Measurements from ENCODE around the gene SLC25A11.
A peak's percentile ranks its signal among the peaks of the same experiment; 100 is the strongest.
"Not testable (repeated sequence)": the region's sequence is repeated elsewhere in the genome, so short reads cannot be mapped to it uniquely, and the experiment has no call there.

SLC25A11 gene

DNA sequence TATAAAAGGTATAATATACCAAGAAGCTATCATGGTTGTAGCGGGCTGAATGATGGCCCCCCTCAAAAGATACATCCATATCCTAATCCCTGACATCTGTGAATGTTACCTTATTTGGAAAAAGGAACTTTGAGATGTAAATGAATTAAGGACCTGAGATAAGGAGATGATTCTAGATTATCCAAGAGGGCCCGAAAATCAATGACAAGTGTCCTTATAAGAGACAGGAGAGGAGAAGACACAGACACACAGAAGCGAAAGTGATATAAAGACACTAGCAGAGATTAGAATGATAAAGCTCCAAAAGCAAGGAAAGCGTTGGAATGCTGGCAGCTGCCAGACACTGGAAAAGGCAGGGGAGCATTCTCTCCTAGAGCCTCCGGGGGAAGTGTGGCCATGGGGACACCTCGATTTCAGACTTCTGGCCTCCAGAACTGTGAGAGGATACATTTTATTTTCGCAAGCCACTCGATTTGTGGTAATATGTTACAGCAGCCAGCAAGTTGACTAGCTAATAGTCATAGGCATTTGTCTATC is 20.3 kb downstream of the SLC25A11 start:
- no peak for DNase-seq (ENCODE audit: low spot score)

DNA sequence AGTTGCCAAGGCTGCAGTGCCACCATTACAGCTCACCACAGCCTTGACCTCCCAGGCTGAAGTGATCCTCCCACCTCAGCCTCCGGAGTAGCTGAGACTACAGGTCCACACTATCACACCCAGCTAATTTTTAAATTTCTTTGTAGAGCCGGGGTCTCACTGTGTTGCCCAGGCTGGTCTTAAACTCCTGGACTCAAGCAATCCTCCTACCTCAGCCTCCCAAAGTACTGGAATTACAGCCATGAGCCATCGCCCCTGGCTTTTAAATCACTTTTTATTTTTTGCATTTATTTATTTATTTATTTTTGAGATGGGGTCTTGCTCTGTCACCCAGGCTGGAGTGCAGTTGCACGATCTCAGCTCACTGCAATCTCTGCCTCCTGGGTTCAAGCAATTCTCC is 25.3 kb downstream of the SLC25A11 start:
- not testable (repeated sequence) for DNase-seq (ENCODE audit: low spot score)

DNA sequence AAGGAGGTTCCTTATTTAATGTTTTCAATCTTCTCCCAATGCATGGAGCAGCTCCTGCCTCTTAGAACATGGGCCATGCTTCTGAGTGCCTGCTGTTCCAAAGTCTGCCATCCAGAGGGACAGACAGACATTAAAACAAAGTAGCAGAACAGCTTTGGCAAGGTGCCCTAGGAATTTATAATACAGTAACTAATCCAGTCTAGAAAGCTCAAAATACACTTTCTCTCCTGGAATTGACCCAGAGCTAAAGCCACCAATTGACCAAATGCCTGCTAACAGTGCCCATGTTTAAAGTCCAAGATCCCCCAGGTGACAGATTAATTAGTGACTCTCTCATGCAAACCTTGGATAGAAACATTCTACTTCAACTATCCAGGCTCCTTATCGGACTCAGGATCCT is 25.9 kb downstream of the SLC25A11 start:
- DNase-seq (ENCODE audit: low spot score): no peak

DNA sequence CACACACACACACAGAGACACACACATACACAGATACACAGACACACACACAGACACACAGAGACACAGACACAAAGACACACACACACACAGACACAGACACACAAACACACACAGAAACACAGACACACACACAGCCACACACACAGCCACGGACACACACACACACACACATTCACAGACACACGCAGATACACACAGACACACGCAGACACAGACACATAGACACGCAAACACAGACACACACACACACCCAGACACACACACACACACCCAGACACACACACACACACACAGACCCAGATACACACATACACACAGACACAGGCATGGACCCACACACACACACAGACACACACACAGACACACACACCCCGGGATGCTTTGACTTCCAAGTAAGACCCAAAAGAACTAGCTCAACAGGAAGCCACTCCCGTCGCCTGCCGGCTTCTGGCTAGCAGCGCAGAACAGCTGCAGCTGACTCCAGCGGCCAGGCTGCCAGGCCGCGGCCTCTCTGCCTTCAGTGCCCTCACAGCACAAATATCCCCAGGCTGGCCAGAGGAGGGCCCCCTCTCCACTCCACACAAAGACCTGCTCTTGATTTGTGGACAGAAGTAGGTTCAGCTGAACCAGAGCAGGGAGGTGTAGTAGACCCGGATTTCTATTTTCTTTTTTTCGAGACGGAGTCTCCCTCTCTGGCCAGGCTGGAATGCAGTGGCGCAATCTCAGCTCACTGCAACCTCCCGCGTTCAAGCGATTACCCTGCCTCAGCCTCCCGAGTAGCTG is 30.9 kb downstream of the SLC25A11 start:
- peak; percentile 79 for DNase-seq (ENCODE audit: low spot score)

DNA sequence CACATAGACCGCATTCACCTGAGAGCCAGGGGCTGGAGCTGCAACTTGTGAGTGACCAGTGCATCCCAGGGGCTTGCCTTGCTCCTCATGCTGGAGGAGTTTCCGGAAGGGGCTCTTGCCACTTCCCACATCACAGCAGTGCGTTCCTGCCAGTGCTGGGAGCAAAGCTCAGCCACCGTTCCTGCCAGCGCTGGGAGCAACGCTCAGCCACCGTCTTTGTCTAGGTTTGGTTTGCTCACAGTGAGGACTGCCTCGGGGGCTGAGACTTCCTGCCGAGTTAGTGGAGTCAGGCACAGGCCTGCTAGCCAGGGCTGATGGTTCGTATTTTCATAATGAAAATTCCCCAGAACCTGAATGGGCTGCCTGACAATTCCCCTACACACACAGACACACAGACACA is 31.5 kb downstream of the SLC25A11 start:
- no peak for DNase-seq (ENCODE audit: low spot score)

DNA sequence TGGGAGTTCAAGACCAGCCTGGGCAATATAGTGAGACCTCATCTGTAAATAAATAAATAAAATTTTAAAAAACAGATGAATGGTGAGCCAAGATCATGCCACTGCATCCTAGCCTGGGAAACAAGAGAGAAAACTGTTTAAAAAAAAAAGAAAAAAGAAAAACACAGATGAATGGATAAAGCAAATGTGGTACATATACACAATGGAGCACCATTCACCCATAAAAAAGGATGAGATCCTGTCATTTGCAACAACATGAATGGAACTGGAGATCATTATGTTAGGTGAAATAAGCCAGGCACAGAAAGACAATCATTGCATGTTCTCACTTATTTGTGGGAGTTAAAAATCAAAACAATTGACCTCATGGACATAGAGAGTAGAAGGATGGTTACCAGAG is 33.2 kb downstream of the SLC25A11 start:
- not testable (repeated sequence) for DNase-seq (ENCODE audit: low spot score)

DNA sequence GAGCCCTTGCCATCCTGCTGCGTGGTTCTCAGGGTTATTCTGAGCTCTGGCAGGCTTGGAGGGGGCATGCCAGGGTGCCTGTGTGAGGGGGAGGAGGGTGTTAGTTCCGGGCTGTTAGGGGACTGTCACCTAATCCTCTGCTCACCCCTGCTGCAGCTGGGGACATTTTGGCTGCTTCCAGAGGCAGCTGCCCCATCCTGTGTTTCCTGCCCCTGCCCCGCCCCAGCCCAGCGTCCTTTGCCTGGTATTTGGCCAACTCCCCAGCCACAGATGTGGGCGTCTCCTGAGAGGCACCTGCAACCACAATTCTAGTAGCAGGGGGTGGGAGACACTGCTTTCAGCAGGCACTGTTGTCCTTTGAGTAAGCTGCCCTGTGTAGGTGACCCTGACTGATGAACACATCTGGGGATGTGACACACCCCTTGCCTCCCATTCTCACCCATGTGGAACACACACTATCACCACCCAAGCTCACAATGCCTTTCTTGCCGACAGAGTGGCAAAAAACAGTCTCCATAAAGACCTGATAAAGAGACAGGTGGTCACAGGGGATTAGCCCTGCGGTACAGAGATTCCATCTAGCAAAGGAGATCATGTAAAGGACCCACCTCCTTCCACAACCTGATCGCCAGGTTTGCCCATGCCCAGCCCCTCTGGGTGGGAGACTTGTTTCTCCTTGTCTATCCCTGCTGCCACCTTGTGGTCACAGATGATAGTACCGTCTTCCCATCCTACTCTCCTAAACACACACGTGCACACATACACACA is 36.6 kb downstream of the SLC25A11 start, which contains the start of gene CHRNE:
CHRNE (minus strand) TSS at position 48 of the 768 bp plus-strand sequence; CDS start at position 13, 35 bp downstream.
- DNase-seq (ENCODE audit: low spot score): peak; percentile 72

DNA sequence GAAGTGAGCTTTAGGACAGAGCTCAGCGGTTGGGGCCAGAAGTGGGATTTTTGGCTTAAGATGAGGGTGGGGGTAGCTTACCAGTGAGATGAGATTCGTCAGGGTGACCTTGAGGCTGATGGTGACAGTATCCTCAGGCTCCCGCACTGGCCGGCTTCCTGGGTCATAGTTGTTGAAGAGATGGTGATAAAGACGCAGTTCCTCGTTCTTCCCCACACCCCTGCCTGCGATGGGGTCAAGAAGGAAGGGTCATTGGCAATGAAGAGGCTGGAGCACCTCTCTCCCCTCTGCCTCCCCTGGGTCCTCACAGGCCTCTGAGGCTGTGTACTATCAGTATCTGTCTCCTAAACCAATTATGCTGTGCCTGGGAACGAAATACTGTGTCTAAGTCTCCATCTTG is 37.3 kb downstream of the SLC25A11 start:
- DNase-seq (ENCODE audit: low spot score): no peak

DNA sequence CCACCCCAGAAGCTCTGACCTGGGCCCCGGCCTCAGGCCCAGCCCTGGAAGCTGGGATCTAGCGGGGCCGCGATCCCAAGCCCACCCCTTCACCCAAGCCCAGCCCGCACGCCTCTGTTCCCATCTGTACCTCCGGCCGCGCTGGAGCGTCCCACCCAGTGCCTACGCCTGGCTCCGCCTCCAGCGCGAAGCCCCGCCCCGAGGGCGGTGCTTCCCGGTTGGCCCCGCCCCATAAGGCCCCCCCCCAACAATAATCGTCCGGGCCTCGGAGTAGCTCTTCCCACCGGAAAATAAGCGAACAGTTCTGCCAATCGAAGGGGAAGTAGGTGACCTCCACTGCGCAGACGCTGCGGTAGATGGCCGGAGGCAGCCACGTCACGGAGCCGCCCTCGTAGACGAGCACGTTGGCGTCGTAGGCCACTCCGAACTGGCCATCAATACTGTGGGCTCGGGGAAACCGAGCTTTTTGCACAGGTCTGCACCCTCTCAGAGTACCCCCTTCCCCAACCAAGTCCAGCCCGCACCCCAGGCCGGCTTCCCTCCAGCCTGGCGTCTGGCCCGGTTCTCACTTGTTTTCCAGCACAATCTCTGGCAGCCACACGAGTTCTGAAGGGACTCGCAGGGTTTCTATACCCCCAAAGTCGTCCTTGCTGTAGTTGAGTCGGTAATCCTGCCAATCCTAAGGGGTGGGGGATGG is 38.0 kb downstream of the SLC25A11 start:
- DNase-seq (ENCODE audit: low spot score): no peak

DNA sequence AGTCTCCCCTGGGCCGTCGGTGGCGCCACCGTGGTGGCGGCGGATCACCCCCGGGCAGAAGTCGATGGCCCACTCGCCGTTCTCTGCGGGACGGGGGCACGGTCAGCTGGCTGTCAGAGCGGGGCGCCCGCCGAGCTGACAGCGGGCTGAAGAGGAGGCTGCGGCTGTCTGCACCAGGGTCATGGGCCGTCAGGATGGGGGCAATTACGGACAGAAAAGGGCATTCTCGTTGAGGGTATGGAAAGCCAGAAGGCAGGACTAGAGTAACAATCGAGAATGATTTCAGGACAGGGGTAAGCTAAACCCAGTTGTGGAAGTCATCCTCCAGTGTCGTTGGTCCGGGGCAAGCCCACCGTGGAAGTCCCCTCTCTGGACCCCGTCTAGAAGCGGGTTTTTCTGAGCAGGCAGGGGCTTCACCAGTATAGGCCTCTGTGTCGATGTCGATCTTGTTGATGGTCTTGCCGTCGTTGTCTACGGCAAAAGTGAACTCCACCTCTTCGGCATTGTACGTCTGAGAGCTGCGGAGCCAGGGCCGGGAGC is 38.7 kb downstream of the SLC25A11 start:
- DNase-seq (ENCODE audit: low spot score): no peak

DNA sequence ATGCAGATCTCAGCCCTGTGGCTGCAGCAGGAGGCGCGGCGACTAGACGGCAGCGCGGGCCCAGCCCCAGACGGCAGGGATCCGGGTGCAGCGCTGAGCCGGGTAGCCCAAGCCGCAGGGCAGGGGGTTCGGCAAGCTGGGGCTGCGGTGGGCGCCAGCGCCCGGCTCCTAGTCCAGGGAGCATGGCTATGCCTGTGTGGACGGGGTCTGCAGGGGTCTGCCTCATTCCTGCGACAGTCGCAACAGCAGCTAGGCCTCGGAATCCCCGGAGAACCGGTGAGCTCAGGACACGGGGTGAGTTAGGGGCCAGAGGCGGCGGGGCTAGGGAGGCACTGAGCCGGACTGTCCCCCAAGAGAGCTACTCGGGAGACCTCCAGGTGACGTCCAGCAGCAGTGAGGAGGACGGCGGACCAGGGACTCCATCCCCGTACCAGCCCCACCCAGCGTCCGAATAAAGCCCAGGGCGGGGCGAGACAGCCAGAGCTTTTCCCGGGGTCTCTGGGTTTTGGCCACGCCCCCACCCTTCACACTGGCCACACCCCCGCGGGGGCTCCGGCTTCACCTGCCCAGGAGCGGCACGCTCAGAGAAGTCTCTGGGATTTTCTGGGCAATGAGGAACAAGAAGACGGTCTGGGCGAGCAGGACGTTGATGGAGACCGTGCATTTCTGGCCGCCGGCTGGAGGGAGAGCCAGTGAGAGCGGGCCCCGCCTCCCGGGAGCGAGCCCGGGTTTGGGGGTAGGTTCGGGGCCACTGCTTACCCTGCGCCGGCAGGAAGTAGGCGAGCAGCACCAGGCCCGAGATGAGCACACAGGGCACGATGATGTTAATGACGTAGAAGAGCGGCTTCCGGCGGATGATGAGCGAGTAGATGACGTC is 39.4 kb downstream of the SLC25A11 start:
- no peak for DNase-seq (ENCODE audit: low spot score)

DNA sequence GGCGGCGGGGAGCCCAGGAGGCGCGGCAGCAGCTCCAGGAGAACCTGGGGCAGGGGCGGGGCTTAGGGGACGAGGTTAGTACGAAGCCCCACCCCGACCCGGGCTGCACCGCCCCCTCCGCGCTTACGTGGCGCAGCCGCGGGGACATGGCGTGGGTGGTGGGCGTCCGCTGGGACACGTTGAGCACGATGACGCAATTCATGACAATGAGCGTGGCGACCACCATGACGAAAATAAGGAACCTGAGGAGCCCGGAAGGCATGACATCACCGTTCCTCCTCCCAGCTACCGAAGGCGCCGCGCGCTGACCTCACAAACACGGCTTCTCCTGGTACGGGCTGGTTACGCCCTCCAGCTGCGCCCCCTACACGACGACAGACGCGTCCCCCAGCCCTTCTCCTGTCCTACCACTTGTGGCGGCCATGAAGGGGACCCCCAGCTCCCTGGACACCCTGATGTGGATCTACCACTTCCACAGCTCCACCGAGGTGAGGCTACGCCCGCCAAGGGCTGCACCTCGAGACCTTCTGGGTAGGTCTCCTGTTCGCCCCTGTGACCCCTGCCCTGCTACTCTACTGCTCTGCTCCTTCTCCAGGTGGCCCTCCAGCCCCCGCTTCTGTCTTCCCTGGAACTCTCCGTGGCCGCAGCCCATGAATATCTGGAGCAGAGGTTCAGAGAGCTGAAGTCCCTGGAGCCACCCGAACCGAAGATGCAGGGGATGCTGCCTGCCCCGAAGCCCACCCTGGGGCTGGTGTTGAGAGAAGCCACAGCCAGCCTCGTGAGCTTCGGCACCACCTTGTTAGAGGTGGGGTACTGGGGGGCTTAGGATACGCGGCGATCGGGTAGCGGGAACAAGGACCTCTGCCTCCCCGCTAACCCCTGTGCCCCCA is 40.3 kb downstream of the SLC25A11 start, which contains the start of gene C17orf107:
C17orf107 (plus strand) TSS at position 196 of the 890 bp plus-strand sequence; CDS start at position 423, 227 bp downstream.
- DNase-seq (ENCODE audit: low spot score): no peak

DNA sequence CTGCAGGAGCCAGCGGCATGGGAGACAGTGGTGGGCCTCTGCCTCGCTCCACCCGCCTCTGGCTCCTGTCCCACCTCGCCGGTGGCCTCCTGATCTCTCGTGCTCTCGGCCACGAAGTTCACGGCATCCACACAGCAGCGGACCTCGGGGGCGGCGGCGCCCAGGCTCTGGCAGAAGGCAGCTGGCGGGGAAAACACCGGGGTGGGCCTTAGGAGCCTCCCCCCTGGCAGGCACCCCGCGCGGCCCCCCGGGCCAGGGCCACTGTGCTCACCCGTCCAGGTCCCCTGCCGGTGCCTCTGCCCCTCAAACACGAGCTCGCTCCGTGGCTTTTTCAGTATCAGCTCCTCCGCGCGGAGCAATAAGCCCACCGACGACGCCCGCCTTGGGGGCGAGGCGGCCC is 40.9 kb downstream of the SLC25A11 start:
- DNase-seq (ENCODE audit: low spot score): no peak

DNA sequence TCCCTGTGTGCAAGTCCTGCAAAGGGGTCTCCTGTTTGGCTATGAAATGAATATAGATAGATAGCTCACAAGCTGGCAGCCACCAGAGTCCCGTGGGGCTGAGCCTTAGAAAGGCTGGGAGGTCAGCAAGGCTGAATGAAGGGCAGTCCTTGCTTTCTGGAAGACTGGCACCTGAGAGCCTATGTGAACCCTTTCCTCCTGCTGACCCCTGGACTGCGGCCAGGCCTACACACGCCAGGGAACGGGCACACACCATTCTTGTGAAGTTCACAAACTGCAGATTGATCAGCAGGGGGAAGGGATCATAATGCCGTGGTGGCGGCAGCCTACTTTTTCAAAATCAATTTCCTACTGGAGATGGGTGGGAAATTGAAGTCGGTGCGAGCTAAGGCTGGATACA is 41.5 kb downstream of the SLC25A11 start:
- no peak for DNase-seq (ENCODE audit: low spot score)

DNA sequence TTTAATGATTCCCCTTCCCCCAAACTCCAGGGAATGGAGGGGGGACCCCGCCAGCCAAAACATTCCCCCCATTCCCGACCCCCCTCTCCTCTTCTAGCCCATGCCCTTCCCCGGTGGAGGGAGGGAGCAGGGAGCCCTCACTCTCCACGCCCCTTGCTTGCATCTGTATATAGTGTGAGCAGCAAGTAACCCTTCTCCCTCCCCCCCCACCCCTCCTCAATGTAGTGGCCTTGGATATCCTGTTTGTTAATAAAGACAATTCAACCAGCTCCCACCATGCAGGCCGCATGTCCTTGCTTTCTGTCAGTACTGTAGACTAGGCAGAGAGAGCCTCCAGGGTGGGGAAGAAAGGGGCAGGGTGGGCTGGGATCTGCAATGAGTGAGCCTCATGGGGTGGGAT is 42.1 kb downstream of the SLC25A11 start:
- DNase-seq (ENCODE audit: low spot score): no peak

DNA sequence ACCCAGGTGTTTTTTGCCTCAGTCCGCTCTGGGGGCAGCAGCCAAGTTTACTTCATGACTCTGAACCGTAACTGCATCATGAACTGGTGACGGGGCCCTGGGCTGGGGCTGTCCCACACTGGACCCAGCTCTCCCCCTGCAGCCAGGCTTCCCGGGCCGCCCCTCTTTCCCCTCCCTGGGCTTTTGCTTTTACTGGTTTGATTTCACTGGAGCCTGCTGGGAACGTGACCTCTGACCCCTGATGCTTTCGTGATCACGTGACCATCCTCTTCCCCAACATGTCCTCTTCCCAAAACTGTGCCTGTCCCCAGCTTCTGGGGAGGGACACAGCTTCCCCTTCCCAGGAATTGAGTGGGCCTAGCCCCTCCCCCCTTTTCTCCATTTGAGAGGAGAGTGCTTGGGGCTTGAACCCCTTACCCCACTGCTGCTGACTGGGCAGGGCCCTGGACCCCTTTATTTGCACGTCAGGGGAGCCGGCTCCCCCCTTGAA is 42.6 kb downstream of the SLC25A11 start:
- no peak for DNase-seq (ENCODE audit: low spot score)

DNA sequence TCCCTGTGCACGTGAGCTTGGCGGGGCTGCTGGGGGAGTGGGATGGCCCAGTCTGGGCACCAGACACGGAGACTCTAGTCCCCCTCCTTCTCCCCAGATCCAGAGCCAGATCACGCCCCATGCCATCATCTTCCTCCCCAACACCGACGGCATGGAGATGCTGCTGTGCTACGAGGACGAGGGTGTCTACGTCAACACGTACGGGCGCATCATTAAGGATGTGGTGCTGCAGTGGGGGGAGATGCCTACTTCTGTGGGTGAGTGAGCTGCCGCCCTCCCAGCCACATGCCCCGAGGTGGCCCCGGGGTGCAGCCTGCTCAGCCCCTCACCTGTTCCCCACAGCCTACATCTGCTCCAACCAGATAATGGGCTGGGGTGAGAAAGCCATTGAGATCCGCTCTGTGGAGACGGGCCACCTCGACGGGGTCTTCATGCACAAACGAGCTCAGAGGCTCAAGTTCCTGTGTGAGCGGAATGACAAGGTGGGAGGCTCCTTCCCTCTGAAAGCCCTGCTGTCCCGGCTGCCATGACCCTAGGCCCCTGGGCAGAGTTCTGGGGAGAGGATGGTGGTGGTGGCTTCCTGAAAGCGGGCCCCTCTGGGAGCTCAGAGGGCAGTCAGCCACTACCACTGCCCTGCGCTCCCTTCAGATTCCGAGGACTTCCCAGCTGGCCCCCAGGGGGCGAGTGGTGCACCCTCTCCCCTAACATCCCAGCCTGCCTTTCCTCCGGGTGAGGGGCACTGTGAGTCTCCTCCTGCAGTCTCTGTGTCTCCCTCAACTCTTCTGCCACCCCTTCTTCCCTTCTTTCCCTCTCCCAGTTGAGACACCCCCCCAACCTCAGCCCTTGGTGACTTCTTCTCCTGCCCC is 43.3 kb downstream of the SLC25A11 start:
- DNase-seq (ENCODE audit: low spot score): no peak

DNA sequence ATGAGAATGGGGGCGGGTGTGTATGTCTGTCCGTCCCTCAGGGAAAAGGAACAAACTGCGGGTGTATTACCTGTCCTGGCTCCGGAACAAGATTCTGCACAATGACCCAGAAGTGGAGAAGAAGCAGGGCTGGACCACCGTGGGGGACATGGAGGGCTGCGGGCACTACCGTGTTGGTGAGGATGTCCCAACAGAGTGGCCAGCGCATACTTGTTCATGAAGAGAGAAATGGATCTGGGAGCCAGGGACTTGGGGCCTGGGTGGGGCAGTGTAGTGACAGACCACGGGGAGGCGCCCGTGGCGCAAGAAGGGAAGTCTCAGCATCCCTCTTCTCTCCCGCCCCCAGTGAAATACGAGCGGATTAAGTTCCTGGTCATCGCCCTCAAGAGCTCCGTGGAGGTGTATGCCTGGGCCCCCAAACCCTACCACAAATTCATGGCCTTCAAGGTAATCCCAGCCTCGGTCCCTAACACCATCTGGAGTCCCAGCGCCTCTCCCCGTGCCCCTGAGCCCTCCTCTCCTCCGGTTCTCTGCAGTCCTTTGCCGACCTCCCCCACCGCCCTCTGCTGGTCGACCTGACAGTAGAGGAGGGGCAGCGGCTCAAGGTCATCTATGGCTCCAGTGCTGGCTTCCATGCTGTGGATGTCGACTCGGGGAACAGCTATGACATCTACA is 44.1 kb downstream of the SLC25A11 start:
- DNase-seq (ENCODE audit: low spot score): no peak
